Measurements from ENCODE around the gene CTAGE9.
"Not testable (repeated sequence)": the region's sequence is repeated elsewhere in the genome, so short reads cannot be mapped to it uniquely, and the experiment has no call there.

Gene CTAGE9, protein sequence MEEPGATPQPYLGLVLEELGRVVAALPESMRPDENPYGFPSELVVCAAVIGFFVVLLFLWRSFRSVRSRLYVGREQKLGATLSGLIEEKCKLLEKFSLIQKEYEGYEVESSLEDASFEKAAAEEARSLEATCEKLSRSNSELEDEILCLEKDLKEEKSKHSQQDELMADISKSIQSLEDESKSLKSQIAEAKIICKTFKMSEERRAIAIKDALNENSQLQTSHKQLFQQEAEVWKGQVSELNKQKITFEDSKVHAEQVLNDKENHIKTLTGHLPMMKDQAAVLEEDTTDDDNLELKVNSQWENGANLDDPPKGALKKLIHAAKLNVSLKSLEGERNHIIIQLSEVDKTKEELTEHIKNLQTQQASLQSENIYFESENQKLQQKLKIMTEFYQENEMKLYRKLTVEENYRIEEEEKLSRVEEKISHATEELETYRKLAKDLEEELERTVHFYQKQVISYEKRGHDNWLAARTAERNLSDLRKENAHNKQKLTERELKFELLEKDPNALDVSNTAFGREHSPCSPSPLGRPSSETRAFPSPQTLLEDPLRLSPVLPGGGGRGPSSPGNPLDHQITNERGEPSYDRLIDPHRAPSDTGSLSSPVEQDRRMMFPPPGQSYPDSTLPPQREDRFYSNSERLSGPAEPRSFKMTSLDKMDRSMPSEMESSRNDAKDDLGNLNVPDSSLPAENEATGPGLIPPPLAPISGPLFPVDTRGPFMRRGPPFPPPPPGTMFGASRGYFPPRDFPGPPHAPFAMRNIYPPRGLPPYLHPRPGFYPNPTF

GRCh38 chr6:131710917-131711316, at the start of gene CTAGE9:
TSS of gene CTAGE9 (minus strand) at chr6:131711017. CDS start at chr6:131711017, 0 bp downstream.
- in situ Hi-C loops (cut with HindIII; ENCODE audit: low sequenced_read_pairs) = not testable (repeated sequence)

DNA sequence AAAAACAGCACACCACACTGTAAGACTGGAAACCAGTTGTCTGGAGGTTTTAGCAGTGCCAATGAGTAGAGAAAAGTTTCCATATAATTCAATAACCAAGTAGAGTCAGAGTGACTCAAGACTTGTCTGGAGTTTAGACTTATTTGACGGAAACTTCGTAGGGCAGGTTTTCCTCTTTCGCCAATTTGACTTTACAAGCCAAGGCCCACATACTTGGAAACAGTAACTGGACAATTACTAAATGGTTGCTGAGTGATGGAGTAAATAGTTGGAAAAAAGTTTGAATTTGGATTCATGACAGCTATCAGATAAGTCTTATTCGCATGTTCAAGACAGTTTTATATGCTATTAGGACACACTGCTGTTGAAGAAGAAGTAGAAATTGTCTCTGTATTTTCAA, 48.1 kb upstream of the CTAGE9 start:
- in situ Hi-C loops (cut with HindIII; ENCODE audit: low sequenced_read_pairs) = no loop called here

DNA sequence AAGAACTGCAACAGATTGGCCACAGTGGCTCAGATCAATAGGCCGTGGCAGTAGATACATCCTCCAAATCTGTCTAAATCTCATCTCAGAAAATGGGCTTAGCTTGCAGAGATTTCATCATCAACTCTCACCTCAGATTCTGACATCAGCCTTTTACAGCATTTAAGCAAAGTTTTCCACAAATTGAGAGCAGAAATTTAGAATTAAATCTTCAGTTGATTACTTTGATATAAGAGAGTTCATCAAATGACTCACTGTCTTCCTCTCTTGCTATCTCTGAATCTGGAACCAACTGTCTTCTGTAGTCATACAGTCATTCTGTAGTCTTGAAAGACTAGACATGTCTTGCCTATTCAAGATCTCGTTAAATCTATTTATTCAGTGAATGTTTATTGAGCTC, 45.2 kb upstream of the CTAGE9 start:
- in situ Hi-C loops (cut with HindIII; ENCODE audit: low sequenced_read_pairs) = no loop called here

DNA sequence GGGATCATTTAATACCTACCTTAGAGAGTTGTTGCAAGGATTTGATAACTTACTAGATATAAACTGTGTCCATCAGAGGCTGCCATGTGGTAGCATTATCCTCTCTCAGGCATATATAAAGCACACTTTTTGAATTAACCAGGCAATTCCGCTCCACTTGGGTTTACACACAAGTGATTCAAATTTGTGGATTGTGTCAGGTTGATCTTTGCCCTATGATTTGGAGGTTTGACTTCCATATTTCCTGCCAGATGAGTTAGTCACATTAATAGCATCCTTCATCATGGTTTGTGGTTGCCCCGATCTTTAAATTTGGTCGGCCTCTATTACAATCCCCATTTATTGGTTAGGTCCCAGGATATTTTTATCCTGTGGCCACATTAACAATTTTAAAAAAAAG, 44.8 kb upstream of the CTAGE9 start:
- in situ Hi-C loops (cut with HindIII; ENCODE audit: low sequenced_read_pairs) = no loop called here

- in situ Hi-C loops (cut with HindIII; ENCODE audit: low sequenced_read_pairs) = no loop called here
Observed at GRCh38 chr6:131754715-131755567, 44.1 kb upstream of the CTAGE9 start.

GRCh38 chr6:131754088-131754487, 43.3 kb upstream of the CTAGE9 start:
- in situ Hi-C loops (cut with HindIII; ENCODE audit: low sequenced_read_pairs) = no loop called here

DNA sequence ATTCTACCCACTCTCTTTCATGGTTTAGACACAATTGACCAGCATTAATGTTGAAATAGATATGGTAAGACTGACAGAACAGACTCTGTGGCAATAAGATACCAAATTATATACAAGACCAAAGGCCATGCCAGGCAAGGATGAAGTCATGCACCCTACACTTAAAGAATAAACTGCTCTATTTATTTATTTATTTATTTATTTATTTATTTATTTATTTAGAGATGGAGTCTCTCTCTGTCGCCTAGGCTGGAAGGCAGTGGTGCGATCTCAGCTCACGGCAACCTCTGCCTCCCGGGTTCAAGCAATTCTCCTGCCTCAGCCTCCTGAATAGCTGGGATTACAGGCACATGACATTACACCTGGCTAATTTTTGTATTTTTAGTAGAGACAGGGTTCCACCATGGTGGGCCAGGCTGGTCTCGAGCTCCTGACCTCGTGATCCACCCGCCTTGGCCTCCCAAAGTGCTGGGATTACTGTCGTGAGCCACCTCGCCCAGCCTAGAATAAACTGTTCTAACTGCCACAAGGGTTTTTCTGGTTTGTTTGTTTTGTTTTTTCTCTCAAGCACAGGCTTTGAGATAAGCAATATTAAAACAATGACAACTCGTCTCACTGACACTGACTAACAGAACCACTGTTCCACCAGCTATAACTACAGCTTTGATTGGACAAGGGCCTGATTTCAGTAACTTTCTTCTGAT, 40.3 kb upstream of the CTAGE9 start:
- in situ Hi-C loops (cut with HindIII; ENCODE audit: low sequenced_read_pairs) = not testable (repeated sequence)

- in situ Hi-C loops (cut with HindIII; ENCODE audit: low sequenced_read_pairs) = no loop called here
Observed at GRCh38 chr6:131749023-131749422, 38.2 kb upstream of the CTAGE9 start.

DNA sequence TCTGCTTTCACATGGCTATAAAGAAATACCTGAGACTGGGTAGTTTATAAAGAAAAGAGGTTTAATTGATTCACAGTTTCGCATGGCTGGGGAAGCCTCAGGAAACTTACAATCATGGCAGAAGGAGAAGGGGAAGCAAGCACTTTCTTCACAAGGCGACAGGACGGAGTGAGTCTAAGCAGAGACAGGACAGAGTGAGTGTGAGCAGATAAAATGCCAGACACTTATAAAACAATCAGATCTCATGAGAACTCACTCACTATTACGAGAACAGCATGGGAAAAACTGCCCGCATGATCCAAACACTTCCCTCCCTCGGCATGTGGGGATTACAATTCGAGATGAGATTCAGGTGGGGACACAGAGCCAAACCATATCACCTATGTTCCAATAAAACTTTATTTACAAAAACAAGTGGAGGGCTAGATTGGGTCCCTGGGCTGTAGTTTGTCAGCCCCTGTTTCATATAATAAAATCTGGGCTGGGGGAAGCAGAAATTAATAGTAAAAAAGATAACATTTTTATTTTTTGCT, 37.1 kb upstream of the CTAGE9 start:
- in situ Hi-C loops (cut with HindIII; ENCODE audit: low sequenced_read_pairs) = no loop called here

GRCh38 chr6:131745476-131745875, 34.7 kb upstream of the CTAGE9 start:
- in situ Hi-C loops (cut with HindIII; ENCODE audit: low sequenced_read_pairs) = no loop called here

- in situ Hi-C loops (cut with HindIII; ENCODE audit: low sequenced_read_pairs) = no loop called here
Observed at GRCh38 chr6:131744432-131745287, 33.8 kb upstream of the CTAGE9 start.

- in situ Hi-C loops (cut with HindIII; ENCODE audit: low sequenced_read_pairs) = no loop called here
Observed at GRCh38 chr6:131741688-131742393, 31.0 kb upstream of the CTAGE9 start.

- in situ Hi-C loops (cut with HindIII; ENCODE audit: low sequenced_read_pairs) = no loop called here
Observed at GRCh38 chr6:131740161-131740560, 29.3 kb upstream of the CTAGE9 start.

DNA sequence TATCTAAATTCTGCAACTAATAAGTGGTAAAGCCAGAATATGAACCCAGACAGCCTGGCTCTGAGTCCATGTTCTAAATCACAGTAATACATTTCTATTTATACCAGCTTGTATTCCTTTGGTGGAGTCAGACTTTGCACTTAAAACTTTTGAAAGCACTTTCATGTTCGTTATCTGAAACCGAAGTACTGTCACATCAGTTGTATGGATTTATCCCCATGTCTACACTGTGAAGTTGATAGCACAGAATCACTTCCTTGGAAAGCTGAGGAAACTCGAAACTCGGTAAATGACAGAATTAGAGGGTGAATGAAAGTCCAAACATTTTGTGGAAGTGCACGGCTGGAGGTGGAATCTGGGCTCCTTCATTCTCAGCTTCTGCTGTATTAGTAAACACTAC, 28.3 kb upstream of the CTAGE9 start:
- in situ Hi-C loops (cut with HindIII; ENCODE audit: low sequenced_read_pairs) = no loop called here

DNA sequence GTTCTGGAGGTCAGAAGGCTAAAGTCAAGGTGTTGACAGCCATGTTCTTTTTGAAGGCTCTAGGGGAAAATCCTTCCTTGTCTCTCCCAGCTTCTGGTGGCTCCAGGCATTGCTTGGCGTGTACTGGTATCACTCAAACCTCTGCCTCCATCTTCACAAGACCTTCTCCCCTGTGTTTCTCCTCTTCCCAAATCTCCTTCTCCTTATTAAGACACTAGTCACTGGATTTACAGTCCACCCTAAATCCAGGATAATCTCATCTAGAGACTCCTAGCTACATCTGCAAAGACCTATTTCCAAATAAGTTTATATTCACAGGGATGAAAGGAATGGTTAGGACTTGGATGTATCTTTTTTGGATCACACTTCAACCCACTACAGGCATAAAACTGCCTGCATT, 26.0 kb upstream of the CTAGE9 start:
- in situ Hi-C loops (cut with HindIII; ENCODE audit: low sequenced_read_pairs) = no loop called here

DNA sequence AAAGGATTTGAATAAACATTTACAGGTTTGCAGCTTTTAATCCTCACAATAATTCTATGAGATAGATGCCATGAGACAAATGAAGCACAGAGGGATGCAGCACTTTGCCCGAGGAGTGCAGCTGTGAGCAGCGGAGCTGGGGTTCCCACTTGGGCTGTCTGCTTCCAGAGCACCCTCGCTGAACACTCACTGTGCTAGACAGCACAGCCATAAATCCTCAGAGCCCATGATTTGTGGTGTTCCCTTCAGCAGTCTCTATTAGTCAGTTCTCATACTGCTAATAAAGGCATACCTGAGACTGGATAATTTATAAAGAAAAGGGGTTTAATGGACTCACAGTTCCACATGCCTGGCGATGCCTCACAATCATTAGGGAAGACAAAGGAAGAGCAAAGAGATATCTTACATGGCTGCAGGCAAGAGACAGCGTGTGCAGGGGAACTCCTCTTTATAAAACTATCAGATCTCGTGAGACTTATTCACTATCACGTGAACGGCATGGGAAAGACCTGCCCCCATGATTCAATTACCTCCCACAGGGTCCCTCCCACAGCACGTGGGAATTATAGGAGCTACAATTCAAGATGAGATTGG, 25.3 kb upstream of the CTAGE9 start:
- in situ Hi-C loops (cut with HindIII; ENCODE audit: low sequenced_read_pairs) = no loop called here

DNA sequence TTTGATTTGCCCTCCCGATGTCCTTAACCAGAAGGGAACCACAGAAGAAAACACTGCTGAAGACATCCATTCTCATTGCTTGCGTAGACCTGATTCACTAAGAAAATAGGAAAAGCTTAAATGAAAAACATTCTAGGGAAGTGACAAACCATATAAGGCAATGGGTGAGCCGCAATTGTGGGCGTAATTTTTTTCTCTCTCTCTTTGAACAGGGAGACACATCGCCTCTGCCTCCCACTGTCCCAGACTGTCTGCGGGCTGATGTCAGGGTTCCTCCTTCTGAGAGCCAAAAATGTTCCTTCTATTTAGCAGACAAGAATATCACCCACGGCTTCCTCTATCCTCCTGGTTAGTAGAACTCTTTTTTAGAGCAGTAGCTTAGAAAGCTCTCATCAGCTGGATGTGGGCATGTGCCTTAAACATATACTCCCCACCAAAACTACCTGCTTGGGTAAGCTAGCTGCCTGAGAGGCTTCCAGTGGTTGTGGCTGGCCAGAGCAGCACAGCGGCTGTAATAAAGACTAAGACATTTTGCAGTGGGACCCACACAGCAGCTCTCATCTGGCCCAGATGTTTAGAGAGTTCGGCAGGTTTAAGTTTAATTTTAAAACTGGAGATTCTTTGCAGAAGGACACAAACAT, 22.7 kb upstream of the CTAGE9 start:
- in situ Hi-C loops (cut with HindIII; ENCODE audit: low sequenced_read_pairs) = no loop called here

DNA sequence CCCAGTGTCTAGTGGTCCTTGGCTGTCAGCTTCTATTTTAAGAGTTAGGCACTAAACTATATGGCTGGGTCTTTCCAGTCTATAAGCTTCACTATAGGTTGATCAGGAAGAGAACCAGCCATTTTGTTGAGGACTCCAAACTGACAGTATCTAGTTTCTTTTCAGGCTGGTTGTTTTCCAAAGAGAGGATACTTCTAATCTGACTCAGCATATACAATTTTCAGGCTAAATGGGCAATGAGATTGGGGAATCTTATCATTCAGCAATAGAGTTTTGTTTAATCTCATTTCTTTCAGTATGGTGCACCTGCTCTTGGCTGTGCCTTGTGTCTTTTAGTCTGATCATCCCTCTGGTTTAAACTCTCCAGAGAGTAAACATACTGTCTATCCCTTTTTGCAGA, 20.4 kb upstream of the CTAGE9 start:
- in situ Hi-C loops (cut with HindIII; ENCODE audit: low sequenced_read_pairs) = no loop called here

All from endothelial cell of hepatic sinusoid (primary cell).